HepG2 (cell line): ENCODE results near the gene KDM6B. TPM values are rescaled to one million over a fixed set of nuclear protein-coding genes. Genes with fewer than 3 reads are reported as not detected.
A peak's percentile ranks its signal among the peaks of the same experiment; 100 is the strongest.

Experiments used
- ATAC-seq: fragments of 200-7000 bp; cut with Tn5 transposase; 3 replicates; pipeline ENCODE4 v1.9.1; 2020; ENCODE audit warnings: mild to moderate bottlenecking, moderate library complexity
- BruUV-seq: library from RNA; stranded (reverse); fragments of 400-500 nt; replicated peaks from 2 replicates; lab custom pipeline; 2021; lab: Mats Ljungman, UMichigan
- CTCF ChIA-PET: fragments of 300-600 bp; formaldehyde crosslinking; extraction: SDS; loops from one replicate; lab custom pipeline; 2021; ENCODE audit warnings: low total read pairs, inconsistent platforms, low intra/inter-chr PET ratio; lab: Yijun Ruan, JAX
- POLR2A ChIA-PET: fragments of 350-600 bp; sonication (Branson Sonifier 250); formaldehyde crosslinking; loops from one replicate; lab custom pipeline; 2020; ENCODE audit warnings: antibody characterized with exemption, inconsistent platforms; lab: Yijun Ruan, JAX
- DNase-seq: peaks from one replicate; pipeline ENCODE4 v3.0.0-alpha.2; 2015; ENCODE audit warnings: low spot score
- FAIRE-seq: peaks from 3 replicates; lab custom pipeline; 2011; peaks lifted over from hg19 to GRCh38; lab: Jason Lieb, UNC
- H2AFZ ChIP-seq: one replicate; pipeline ENCODE4 v1.6.1; 2011; ENCODE audit warnings: low read length, inconsistent platforms
- H3K27ac ChIP-seq: fragments of 300-600 bp; 3 replicates; pipeline ENCODE4 v1.8.0; 2011; ENCODE audit warnings: mixed run types, mild to moderate bottlenecking, mixed read lengths, low read length, inconsistent platforms; ENCODE audit not compliant: insufficient read depth; ENCODE audit errors: extremely low read length
- H3K27me3 ChIP-seq, 2 experiments: fragments of 200-600 bp in 1 of 2; 2 replicates in 1 of 2; 3 replicates in 1 of 2; pipeline versions ENCODE4 v1.6.0 to v1.8.0; 2011; ENCODE audit warnings: low read length in 2 of 2, mild to moderate bottlenecking in 2 of 2, moderate library complexity in 2 of 2, inconsistent platforms in 1 of 2; ENCODE audit not compliant: insufficient read depth in 2 of 2, control insufficient read depth in 1 of 2
- H3K36me3 ChIP-seq, 2 experiments: fragments of 200-600 bp in 1 of 2; replicated peaks in 1 of 2; 2 replicates in 1 of 2; 3 replicates in 1 of 2; pipeline versions ENCODE4 v1.5.1 to v1.8.0; 2011; ENCODE audit warnings: low read length in 2 of 2, inconsistent platforms in 1 of 2; ENCODE audit not compliant: insufficient read depth in 2 of 2, control insufficient read depth in 1 of 2
- H3K4me1 ChIP-seq: 2 replicates; pipeline ENCODE4 v1.5.1; 2012; ENCODE audit warnings: low read length, inconsistent platforms; ENCODE audit not compliant: insufficient read depth
- H3K4me2 ChIP-seq: 2 replicates; pipeline ENCODE4 v1.6.0; 2011; ENCODE audit warnings: low read depth, low read length, inconsistent platforms
- H3K4me3 ChIP-seq, 3 experiments: fragments of 200-600 bp in 1 of 3; sonication (generic), shearing (Covaris generic) in 1 of 3; replicated peaks in 1 of 3; 2 replicates each; pipeline ENCODE4 v1.5.1; 2011 to 2016; ENCODE audit warnings: low read length in 3 of 3, inconsistent platforms in 2 of 3, low read depth in 2 of 3, mild to moderate bottlenecking in 2 of 3, control low read depth in 1 of 3, mixed read lengths in 1 of 3; ENCODE audit not compliant: insufficient read depth in 1 of 3
- H3K79me2 ChIP-seq: one replicate; pipeline ENCODE4 v1.6.1; 2011; ENCODE audit warnings: low read length, inconsistent platforms; ENCODE audit not compliant: insufficient read depth
- H3K9ac ChIP-seq: 2 replicates; pipeline ENCODE4 v1.6.0; 2011; ENCODE audit warnings: mild to moderate bottlenecking, low read depth, low read length, inconsistent platforms; ENCODE audit not compliant: insufficient read depth
- H3K9me3 ChIP-seq: 2 replicates; pipeline ENCODE4 v1.5.1; 2012; ENCODE audit warnings: mild to moderate bottlenecking, low read length
- H4K20me1 ChIP-seq: 2 replicates; pipeline ENCODE4 v1.6.0; 2011; ENCODE audit warnings: inconsistent platforms, mild to moderate bottlenecking, low read length, moderate library complexity; ENCODE audit not compliant: insufficient read depth
- WGBS: methylation state at CpG from one replicate; pipeline ENCODE4 v1.1.6; 2017; ENCODE audit warnings: low lambda C conversion rate; 5-methylcytosine and 5-hydroxymethylcytosine counted together
- in situ Hi-C: cut with HindIII; loops from 2 replicates; pipeline ENCODE4 v1.10.0; 2017; ENCODE audit warnings: low pct_unique_long_range_greater_than_20kb; ENCODE audit not compliant: extremely low pct_ligation_motif_present
- intact Hi-C: fragments of 100-400 bp; cut with micrococcal nuclease; formaldehyde crosslinking; loops from one replicate; pipeline ENCODE4 v1.10.0; 2022; ENCODE audit not compliant: unreplicated experiment
- polyA plus RNA-seq, 8 experiments: library from polyadenylated mRNA; depleted of rRNA in 3 of 8; stranded (reverse) in 7 of 8; unstranded in 1 of 8; fragments of >200 nt; fragmentation: Illumina TruSeq in 4 of 8; extraction: Trizol in 4 of 8; gene quantifications; 2 replicates each; pipeline versions ENCODE4 v1.2.1 to v1.2.3, GENCODE V29; 2011 to 2016; ENCODE audit warnings: low read depth in 4 of 8, missing spikeins in 1 of 8, mixed read lengths in 1 of 8; ENCODE audit not compliant: insufficient read depth in 1 of 8
- total RNA-seq, 5 experiments: library from RNA; depleted of rRNA; stranded (reverse); fragments of >200 nt; fragmentation: Illumina TruSeq; extraction: Trizol; gene quantifications; 2 replicates each; pipeline ENCODE4 v1.2.3, GENCODE V29; 2016; ENCODE audit warnings: low read depth in 1 of 5
- TF ChIP-seq, protein P1 (sequence below): sonication (generic); formaldehyde crosslinking; IDR thresholded peaks from 2 replicates; pipeline ENCODE4 v1.8.0; 2022; ENCODE audit warnings: missing genetic modification reagents, mild to moderate bottlenecking, moderate library complexity, borderline replicate concordance
- TF ChIP-seq, protein P2 (sequence below): sonication (generic); formaldehyde crosslinking; IDR thresholded peaks from 2 replicates; pipeline ENCODE4 v1.4.0; 2020; ENCODE audit warnings: missing genetic modification reagents

KDM6B gene
- total and polyA plus RNA-seq, 2 of the 13 experiments (the other 11 are each of a cell fraction or from before 2014, with no cell fraction given), result 1.3 to 2.1 TPM

DNA sequence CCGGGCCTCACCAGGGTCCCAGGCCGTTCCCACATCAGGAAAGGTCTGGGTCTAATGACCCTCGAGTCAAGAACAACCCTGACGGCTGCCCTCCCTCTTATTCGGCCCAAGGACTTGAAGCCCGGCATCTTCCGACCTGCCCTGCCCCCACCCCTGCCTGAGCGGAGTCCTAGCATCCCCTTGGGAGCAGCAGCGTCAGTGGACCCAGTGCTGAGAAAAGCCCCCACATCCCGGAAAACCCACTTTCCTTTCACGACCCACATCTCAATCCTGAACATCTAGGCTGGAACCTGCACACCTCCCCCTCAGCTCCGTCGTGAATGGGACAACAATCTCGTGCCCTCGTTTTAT, 21.6 kb downstream of the KDM6B start:
- no peak overlapping the region for H3K9ac ChIP-seq
- in situ Hi-C loops, result loop anchor here (5.0 kb wide), 1 partner anchor 42 kb away; no protein-coding TSS in a partner anchor

More for the DNA sequence above, 21.6 kb downstream of the KDM6B start:
- BruUV-seq, result no TSS peak
- Histone ChIP-seq H3K79me2 (peaks cover 8% of the 10 kb centered on the region), H4K20me1 (peaks cover 7% of the 10 kb centered on the region), H2AFZ (no peak overlapping the region), H3K4me3 (peak overlapping the region in 1 of 3 experiments; percentile 83; a peak in 2 of 6 replicates), H3K9me3 (no peaks in the 10 kb centered on the region), H3K36me3 (peaks cover 10 to 24% of the 10 kb centered on the region in 2 experiments; a peak in 4 of 5 replicates), H3K4me2 (peak overlapping the region; percentile 98), H3K27ac (no peak overlapping the region), H3K4me1 (peaks cover 36% of the 10 kb centered on the region), H3K27me3 (no peaks in the 10 kb centered on the region; a peak in 1 of 5 replicates)
- 84% methylated on average over 15 of the region's 15 CpGs for WGBS
- ATAC-seq (no peak), FAIRE-seq (no peak), DNase-seq (no peak)
- TF ChIP-seq, protein P1, sequence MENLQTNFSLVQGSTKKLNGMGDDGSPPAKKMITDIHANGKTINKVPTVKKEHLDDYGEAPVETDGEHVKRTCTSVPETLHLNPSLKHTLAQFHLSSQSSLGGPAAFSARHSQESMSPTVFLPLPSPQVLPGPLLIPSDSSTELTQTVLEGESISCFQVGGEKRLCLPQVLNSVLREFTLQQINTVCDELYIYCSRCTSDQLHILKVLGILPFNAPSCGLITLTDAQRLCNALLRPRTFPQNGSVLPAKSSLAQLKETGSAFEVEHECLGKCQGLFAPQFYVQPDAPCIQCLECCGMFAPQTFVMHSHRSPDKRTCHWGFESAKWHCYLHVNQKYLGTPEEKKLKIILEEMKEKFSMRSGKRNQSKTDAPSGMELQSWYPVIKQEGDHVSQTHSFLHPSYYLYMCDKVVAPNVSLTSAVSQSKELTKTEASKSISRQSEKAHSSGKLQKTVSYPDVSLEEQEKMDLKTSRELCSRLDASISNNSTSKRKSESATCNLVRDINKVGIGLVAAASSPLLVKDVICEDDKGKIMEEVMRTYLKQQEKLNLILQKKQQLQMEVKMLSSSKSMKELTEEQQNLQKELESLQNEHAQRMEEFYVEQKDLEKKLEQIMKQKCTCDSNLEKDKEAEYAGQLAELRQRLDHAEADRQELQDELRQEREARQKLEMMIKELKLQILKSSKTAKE, result no peak
- TF ChIP-seq, protein P2, sequence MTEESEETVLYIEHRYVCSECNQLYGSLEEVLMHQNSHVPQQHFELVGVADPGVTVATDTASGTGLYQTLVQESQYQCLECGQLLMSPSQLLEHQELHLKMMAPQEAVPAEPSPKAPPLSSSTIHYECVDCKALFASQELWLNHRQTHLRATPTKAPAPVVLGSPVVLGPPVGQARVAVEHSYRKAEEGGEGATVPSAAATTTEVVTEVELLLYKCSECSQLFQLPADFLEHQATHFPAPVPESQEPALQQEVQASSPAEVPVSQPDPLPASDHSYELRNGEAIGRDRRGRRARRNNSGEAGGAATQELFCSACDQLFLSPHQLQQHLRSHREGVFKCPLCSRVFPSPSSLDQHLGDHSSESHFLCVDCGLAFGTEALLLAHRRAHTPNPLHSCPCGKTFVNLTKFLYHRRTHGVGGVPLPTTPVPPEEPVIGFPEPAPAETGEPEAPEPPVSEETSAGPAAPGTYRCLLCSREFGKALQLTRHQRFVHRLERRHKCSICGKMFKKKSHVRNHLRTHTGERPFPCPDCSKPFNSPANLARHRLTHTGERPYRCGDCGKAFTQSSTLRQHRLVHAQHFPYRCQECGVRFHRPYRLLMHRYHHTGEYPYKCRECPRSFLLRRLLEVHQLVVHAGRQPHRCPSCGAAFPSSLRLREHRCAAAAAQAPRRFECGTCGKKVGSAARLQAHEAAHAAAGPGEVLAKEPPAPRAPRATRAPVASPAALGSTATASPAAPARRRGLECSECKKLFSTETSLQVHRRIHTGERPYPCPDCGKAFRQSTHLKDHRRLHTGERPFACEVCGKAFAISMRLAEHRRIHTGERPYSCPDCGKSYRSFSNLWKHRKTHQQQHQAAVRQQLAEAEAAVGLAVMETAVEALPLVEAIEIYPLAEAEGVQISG (CRISPR knock-in tag), result peak; percentile 5; the same call in 1 of the 2 replicates
- ChIA-PET CTCF (interaction anchor here (3.3 kb wide), 1 partner anchor 33 kb away, joined by 9 read pairs; no protein-coding TSS in a partner anchor), POLR2A (interaction anchor here (3.1 kb wide), 2 partner anchors 12 to 20 kb away, joined by 95 to 104 read pairs; partner anchors contain the start of gene KDM6B)
- intact Hi-C loops, result loop anchor here (2.0 kb wide), 1 partner anchor 19 kb away; no protein-coding TSS in a partner anchor
